H1 (cell line): ENCODE measurements around the gene WNT3A.

Source experiments
- CBX5 ChIP-seq: fragments of 300-800, 300-1000 bp; sonication (generic); IDR thresholded peaks from 2 replicates; pipeline ENCODE4 v1.7.1; 2016; ENCODE audit warnings: antibody characterized with exemption, low read length, low read depth
- GABPA ChIP-seq: IDR thresholded peaks from 2 replicates; pipeline ENCODE4 v1.6.1; 2011; ENCODE audit warnings: mild to moderate bottlenecking, low read length, moderate library complexity, borderline replicate concordance; ENCODE audit not compliant: insufficient read depth
- HDAC2 ChIP-seq, 2 experiments: fragments of 300-600 bp in 1 of 2; sonication (generic) in 1 of 2; IDR thresholded peaks; 2 replicates each; pipeline ENCODE4 v1.6.1; 2011 to 2012; ENCODE audit warnings: low read depth in 2 of 2, low read length in 2 of 2, mild to moderate bottlenecking in 2 of 2, moderate library complexity in 2 of 2, borderline replicate concordance in 1 of 2, inconsistent platforms in 1 of 2
- RAD21 ChIP-seq, 2 experiments: IDR thresholded peaks in 1 of 2; conservative IDR thresholded peaks in 1 of 2; 2 replicates each; pipeline ENCODE4 v1.6.1; 2011; ENCODE audit warnings: low read depth in 2 of 2, low read length in 2 of 2, improper control_type of control experiment in 1 of 2, inconsistent platforms in 1 of 2, mild to moderate bottlenecking in 1 of 2, moderate library complexity in 1 of 2
- RNF2 ChIP-seq: fragments of 200-900, 300-1000 bp; sonication (generic); IDR thresholded peaks from 2 replicates; pipeline ENCODE4 v1.7.1; 2016; ENCODE audit warnings: borderline replicate concordance, low read depth, mild to moderate bottlenecking, antibody characterized with exemption, low read length; ENCODE audit not compliant: poor library complexity, severe bottlenecking; ENCODE audit errors: missing control alignments
- TF ChIP-seq, protein P1 (sequence below), 3 experiments: IDR thresholded peaks; 1 replicate in 2 of 3; 2 replicates in 1 of 3; pipeline versions ENCODE4 v1.5.1 to v1.6.1; 2011; ENCODE audit warnings: low read length in 3 of 3, mild to moderate bottlenecking in 3 of 3, inconsistent platforms in 2 of 3, low read depth in 1 of 3, moderate library complexity in 1 of 3; ENCODE audit not compliant: insufficient read depth in 1 of 3; ENCODE audit errors: control extremely low read depth in 1 of 3

DNA sequence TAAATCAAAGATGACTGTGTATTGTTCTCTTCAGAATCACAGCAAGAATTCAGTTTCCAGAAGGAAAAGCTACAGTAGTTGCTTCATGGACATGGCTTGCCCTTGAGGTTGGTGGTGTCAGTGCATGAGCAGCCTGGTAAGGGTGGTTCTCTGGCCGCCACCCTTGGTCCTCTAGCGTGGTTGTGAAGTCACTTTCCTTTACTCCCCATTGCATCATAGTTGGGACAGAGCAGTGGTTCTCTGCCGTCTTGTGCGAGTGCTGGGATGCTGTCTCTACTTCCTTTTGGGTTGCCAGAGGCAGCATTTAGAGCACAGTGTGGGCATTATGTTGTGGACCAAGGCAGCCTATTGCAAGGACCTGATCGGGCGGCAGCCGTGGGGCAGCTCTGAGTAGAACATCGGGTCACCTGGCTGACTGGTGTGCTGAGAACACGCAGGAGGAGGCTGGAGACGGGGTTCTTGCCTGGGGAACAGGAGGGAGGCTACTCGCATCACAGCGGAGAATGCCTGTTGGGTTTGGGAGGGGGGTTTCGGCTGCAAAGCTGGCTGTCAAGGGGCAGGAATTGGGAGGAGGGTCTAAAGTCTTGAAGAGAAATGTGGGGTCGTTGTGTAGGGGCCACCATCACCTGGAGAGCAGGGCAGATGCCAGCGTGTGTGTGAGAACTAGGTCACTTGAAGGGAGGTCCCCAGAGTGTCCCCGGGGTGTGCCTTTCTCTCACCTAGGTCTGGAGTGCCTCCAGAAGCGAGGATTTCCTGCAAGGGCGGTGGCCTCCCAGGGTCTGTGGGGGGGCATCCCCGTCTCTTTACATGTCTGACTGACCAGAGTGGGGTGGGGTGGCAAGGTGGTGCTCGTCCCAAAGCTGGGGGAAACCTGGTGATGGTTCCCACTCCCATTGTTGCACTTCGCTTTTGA lies 82.0 kb downstream of the WNT3A start:
- TF ChIP-seq RAD21 (IDR thresholded peaks at IDR 0.05 in 1 of 2, conservative IDR thresholded peaks at IDR 0.05 in 1 of 2; ENCODE audit: low read depth in 2 of 2, low read length in 2 of 2) (no peak), GABPA (no peak), HDAC2 (IDR thresholded peaks at IDR 0.05; ENCODE audit: borderline replicate concordance in 1 of 2, low read depth in 2 of 2, low read length in 2 of 2) (no peak), CBX5 (no peak), RNF2 (no peak)
- TF ChIP-seq, protein P1, sequence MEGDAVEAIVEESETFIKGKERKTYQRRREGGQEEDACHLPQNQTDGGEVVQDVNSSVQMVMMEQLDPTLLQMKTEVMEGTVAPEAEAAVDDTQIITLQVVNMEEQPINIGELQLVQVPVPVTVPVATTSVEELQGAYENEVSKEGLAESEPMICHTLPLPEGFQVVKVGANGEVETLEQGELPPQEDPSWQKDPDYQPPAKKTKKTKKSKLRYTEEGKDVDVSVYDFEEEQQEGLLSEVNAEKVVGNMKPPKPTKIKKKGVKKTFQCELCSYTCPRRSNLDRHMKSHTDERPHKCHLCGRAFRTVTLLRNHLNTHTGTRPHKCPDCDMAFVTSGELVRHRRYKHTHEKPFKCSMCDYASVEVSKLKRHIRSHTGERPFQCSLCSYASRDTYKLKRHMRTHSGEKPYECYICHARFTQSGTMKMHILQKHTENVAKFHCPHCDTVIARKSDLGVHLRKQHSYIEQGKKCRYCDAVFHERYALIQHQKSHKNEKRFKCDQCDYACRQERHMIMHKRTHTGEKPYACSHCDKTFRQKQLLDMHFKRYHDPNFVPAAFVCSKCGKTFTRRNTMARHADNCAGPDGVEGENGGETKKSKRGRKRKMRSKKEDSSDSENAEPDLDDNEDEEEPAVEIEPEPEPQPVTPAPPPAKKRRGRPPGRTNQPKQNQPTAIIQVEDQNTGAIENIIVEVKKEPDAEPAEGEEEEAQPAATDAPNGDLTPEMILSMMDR (IDR thresholded peaks at IDR 0.05; ENCODE audit: control extremely low read depth in 1 of 3, insufficient read depth in 1 of 3, low read depth in 1 of 3, low read length in 3 of 3) = no peak
